ENCODE data around the gene BCAP31.

BCAP31 gene

DNA sequence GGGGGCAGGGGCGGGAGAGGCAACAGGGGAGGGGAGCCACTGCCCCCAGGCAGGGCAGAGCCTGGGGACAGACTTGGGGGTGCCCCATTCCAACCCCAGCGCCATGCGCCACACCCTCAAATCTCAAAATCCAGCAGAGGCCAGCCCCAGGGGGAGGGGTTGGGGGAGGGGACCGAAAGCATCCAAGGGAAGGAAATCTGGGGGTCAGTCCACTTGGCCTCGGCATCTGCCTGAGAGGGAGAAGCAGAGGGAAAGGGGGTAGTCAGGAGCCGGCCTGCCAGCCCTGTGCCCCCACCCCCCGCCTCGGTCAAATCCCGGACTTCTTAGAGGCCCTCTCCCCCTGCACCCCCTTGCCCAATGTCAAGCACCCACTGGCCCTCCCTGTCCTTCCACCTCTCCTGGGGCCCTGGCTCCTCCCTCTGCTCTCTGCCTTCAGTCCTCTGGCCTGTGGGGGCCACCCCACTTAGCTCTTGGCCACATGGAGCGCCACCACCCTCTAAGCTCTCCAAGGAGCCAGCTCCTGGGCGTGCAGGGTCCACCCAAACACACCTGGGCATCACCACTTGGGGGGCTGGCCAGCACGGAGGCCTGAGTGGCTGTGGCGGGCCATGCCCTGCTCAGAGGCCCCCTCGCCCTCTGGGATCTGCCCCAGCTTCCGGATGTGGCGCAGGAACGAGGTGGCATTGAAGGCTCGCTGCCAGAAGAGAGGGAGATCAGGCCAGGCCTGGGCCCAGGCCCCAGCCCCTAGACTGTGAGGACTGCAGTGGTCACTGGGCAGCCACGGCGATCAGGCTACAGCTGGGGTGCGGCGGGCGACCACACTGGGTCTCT is 54.1 kb downstream of the BCAP31 start:
- no peaks in the 10 kb centered on the region for H3K9me3 ChIP-seq (ENCODE audit: control insufficient read depth, low read length)
- H3K4me1 ChIP-seq (ENCODE audit: control insufficient read depth, insufficient read depth, low read length, poor library complexity, severe bottlenecking) = no peaks in the 10 kb centered on the region
- H3K4me3 ChIP-seq (ENCODE audit: extremely low read depth, insufficient read depth, low read length, poor library complexity, severe bottlenecking) = no peak overlapping the region
- H3K36me3 ChIP-seq (ENCODE audit: control insufficient read depth, insufficient read depth, low read length) = no peaks in the 10 kb centered on the region
- no peak overlapping the region for H3K27ac ChIP-seq (ENCODE audit: low read depth, low read length, severe bottlenecking)
- WGBS, 2 experiments (ENCODE audit: insufficient coverage in 2 of 2) = 84 to 96% methylated on average over 8 to 9 of the region's 23 CpGs

- Histone ChIP-seq H3K9me3 (ENCODE audit: control insufficient read depth, low read length) (no peaks in the 10 kb centered on the region), H3K4me1 (ENCODE audit: control insufficient read depth, insufficient read depth, low read length, poor library complexity, severe bottlenecking) (no peaks in the 10 kb centered on the region), H3K27ac (ENCODE audit: low read depth, low read length, severe bottlenecking) (no peak overlapping the region), H3K4me3 (ENCODE audit: extremely low read depth, insufficient read depth, low read length, poor library complexity, severe bottlenecking) (no peak overlapping the region), H3K36me3 (ENCODE audit: control insufficient read depth, insufficient read depth, low read length) (no peaks in the 10 kb centered on the region)
- 20 to 32% methylated on average over 1 to 4 of the region's 17 CpGs for WGBS, 2 experiments (ENCODE audit: insufficient coverage in 2 of 2)
Measured at GRCh38 chrX:153669174-153669890, 54.9 kb downstream of the BCAP31 start.

DNA sequence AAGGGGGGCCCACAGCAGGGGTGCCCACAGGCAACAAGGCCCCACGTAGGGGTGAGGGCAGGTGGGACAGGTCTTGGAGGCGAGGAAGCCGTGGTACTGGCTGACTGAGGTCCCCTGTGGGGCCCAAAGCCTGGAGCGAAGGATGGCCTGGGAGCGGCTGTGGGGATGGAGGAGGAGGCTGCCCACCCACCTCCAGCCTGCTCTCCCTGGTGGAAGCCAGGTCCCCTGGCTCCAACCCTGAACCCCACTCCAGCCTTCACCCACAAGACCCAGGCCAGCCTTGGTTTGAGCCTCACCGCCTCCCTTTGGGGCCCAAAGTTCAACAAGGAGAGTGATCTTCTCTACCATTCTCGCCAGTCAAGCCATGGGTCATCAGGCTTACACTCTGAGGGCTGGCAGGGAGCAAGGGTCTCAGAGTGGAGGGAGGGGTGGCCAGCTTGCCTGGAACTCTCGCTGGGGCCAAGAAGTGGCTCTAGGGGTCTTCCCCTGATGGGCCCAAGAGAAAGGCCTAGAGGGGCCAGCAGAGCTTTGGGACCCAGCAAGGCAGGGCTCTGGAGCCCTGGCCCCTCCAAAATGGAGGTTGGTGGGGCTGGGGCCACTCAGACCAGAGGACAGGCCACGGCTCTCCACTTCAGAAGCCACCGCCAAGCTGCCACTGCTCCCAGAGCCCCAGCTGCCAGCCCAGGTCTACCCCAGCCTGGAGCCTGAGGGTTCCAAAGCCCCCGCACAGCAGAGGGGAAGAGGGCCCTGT is 55.6 kb downstream of the BCAP31 start:
- Histone ChIP-seq H3K4me1 (ENCODE audit: control insufficient read depth, insufficient read depth, low read length, poor library complexity, severe bottlenecking) (no peaks in the 10 kb centered on the region), H3K9me3 (ENCODE audit: control insufficient read depth, low read length) (no peaks in the 10 kb centered on the region), H3K36me3 (ENCODE audit: control insufficient read depth, insufficient read depth, low read length) (no peaks in the 10 kb centered on the region), H3K27ac (ENCODE audit: low read depth, low read length, severe bottlenecking) (no peak overlapping the region), H3K4me3 (ENCODE audit: extremely low read depth, insufficient read depth, low read length, poor library complexity, severe bottlenecking) (no peak overlapping the region)
- 95% methylated on average over 3 of the region's 11 CpGs; no CpG with 5 or more reads in 1 of the 2 experiments for WGBS, 2 experiments (ENCODE audit: insufficient coverage in 2 of 2)

- Histone ChIP-seq H3K27ac (ENCODE audit: low read depth, low read length, severe bottlenecking) (no peak overlapping the region), H3K36me3 (ENCODE audit: control insufficient read depth, insufficient read depth, low read length) (no peaks in the 10 kb centered on the region), H3K4me3 (ENCODE audit: extremely low read depth, insufficient read depth, low read length, poor library complexity, severe bottlenecking) (no peak overlapping the region), H3K9me3 (ENCODE audit: control insufficient read depth, low read length) (no peaks in the 10 kb centered on the region), H3K4me1 (ENCODE audit: control insufficient read depth, insufficient read depth, low read length, poor library complexity, severe bottlenecking) (no peaks in the 10 kb centered on the region)
- 21 to 24% methylated on average over 9 to 10 of the region's 14 CpGs for WGBS, 2 experiments (ENCODE audit: insufficient coverage in 2 of 2)
Measured at GRCh38 chrX:153667956-153668396, 56.2 kb downstream of the BCAP31 start.

- no peak overlapping the region for H3K4me3 ChIP-seq (ENCODE audit: extremely low read depth, insufficient read depth, low read length, poor library complexity, severe bottlenecking)
- no peaks in the 10 kb centered on the region for H3K9me3 ChIP-seq (ENCODE audit: control insufficient read depth, low read length)
- H3K36me3 ChIP-seq (ENCODE audit: control insufficient read depth, insufficient read depth, low read length) = no peaks in the 10 kb centered on the region
- H3K4me1 ChIP-seq (ENCODE audit: control insufficient read depth, insufficient read depth, low read length, poor library complexity, severe bottlenecking) = no peaks in the 10 kb centered on the region
- H3K27ac ChIP-seq (ENCODE audit: low read depth, low read length, severe bottlenecking) = no peak overlapping the region
- WGBS, 2 experiments (ENCODE audit: insufficient coverage in 2 of 2) = 76 to 83% methylated on average over 4 to 7 of the region's 11 CpGs
Measured at GRCh38 chrX:153667281-153667955, 56.8 kb downstream of the BCAP31 start.

DNA sequence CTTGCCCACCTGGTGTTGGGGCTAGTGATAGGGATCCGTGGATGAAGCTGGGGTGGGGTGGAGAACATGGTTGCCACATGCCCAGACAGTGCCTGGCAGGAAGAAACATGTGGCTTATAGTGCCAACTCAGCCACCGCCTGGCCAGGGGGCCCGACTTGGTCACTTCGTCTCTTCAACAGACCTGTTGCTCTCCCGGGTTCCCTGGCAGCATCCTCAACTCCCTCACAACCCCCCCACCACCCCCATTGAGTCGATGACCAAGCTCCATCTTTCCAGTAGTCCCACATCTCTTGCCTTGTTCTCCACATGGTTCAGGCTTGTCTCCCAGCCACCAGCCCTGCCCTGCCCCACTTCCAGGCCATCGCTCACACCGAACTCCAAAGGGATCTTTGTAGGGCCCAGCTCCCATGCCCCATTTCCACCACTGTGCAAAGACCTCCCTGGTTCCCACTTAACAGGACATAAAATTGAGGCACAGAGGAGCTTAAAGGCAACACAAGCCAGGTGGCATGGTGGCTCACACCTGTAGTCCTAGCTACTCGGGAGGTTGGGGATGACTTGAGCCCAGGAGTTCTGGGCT is 58.4 kb downstream of the BCAP31 start:
- H3K4me1 ChIP-seq (ENCODE audit: control insufficient read depth, insufficient read depth, low read length, poor library complexity, severe bottlenecking) = no peaks in the 10 kb centered on the region
- no peaks in the 10 kb centered on the region for H3K36me3 ChIP-seq (ENCODE audit: control insufficient read depth, insufficient read depth, low read length)
- no peak overlapping the region for H3K27ac ChIP-seq (ENCODE audit: low read depth, low read length, severe bottlenecking)
- no peaks in the 10 kb centered on the region for H3K9me3 ChIP-seq (ENCODE audit: control insufficient read depth, low read length)
- no peak overlapping the region for H3K4me3 ChIP-seq (ENCODE audit: extremely low read depth, insufficient read depth, low read length, poor library complexity, severe bottlenecking)
- WGBS, 2 experiments (ENCODE audit: insufficient coverage in 2 of 2) = 33 to 92% methylated on average over 1 to 6 of the region's 9 CpGs

- H3K27ac ChIP-seq (ENCODE audit: low read depth, low read length, severe bottlenecking) = no peak overlapping the region
- WGBS, 2 experiments (ENCODE audit: insufficient coverage in 2 of 2) = 4% methylated on average over 9 to 12 of the region's 31 CpGs
- H3K4me3 ChIP-seq (ENCODE audit: extremely low read depth, insufficient read depth, low read length, poor library complexity, severe bottlenecking) = no peak overlapping the region
- H3K4me1 ChIP-seq (ENCODE audit: control insufficient read depth, insufficient read depth, low read length, poor library complexity, severe bottlenecking) = no peaks in the 10 kb centered on the region
- no peaks in the 10 kb centered on the region for H3K9me3 ChIP-seq (ENCODE audit: control insufficient read depth, low read length)
- H3K36me3 ChIP-seq (ENCODE audit: control insufficient read depth, insufficient read depth, low read length) = no peaks in the 10 kb centered on the region
Measured at GRCh38 chrX:153662266-153662665, 61.9 kb downstream of the BCAP31 start.

DNA sequence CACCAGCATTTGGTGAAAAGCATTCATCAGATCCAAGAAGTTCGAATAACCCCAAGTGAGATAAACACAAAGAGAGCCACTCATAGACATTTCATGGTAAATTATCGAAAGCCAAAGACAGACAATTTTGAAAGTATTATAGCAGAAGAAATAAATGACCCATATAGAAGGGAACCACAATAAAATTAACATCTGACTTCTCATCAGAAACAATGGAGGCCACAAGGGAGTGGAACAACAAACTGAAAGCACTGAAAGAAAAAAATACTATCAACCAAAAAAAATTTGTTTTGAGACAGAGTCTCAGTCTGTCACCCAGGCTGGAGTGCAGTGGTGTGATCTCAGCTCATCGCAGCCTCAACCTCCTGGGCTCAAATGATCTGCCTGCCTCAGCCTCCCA is 64.9 kb downstream of the BCAP31 start:
- H3K27ac ChIP-seq (ENCODE audit: low read depth, low read length, severe bottlenecking) = no peak overlapping the region
- H3K4me3 ChIP-seq (ENCODE audit: extremely low read depth, insufficient read depth, low read length, poor library complexity, severe bottlenecking) = no peak overlapping the region
- H3K4me1 ChIP-seq (ENCODE audit: control insufficient read depth, insufficient read depth, low read length, poor library complexity, severe bottlenecking) = no peaks in the 10 kb centered on the region
- no peaks in the 10 kb centered on the region for H3K36me3 ChIP-seq (ENCODE audit: control insufficient read depth, insufficient read depth, low read length)
- WGBS, 2 experiments (ENCODE audit: insufficient coverage in 2 of 2) = 71% methylated on average over 1 of the region's 3 CpGs; no CpG with 5 or more reads in 1 of the 2 experiments
- H3K9me3 ChIP-seq (ENCODE audit: control insufficient read depth, low read length) = no peaks in the 10 kb centered on the region

DNA sequence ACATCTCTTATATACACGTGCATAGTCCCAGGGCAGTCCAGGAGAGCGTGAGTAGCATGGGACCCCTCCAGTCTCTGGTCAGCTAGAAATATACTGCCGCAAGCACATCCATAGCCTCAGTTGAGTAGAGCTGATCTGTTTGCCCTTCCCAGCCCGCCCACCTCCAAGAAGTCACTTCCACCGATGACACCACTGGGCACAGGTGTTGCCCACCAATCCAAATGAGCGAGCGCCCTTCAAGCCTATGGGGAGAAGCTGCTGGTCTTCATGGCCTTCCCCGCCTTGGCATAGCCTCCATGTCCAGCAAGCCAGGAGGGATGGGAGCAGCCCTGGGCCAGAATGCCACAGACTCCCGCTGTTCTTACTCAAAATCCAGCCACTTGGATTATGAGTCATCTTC is 67.0 kb downstream of the BCAP31 start:
- H3K9me3 ChIP-seq (ENCODE audit: control insufficient read depth, low read length) = no peaks in the 10 kb centered on the region
- WGBS, 2 experiments (ENCODE audit: insufficient coverage in 2 of 2) = 92 to 94% methylated on average over 4 to 6 of the region's 9 CpGs
- no peak overlapping the region for H3K27ac ChIP-seq (ENCODE audit: low read depth, low read length, severe bottlenecking)
- H3K4me1 ChIP-seq (ENCODE audit: control insufficient read depth, insufficient read depth, low read length, poor library complexity, severe bottlenecking) = no peaks in the 10 kb centered on the region
- no peaks in the 10 kb centered on the region for H3K36me3 ChIP-seq (ENCODE audit: control insufficient read depth, insufficient read depth, low read length)
- H3K4me3 ChIP-seq (ENCODE audit: extremely low read depth, insufficient read depth, low read length, poor library complexity, severe bottlenecking) = no peak overlapping the region

DNA sequence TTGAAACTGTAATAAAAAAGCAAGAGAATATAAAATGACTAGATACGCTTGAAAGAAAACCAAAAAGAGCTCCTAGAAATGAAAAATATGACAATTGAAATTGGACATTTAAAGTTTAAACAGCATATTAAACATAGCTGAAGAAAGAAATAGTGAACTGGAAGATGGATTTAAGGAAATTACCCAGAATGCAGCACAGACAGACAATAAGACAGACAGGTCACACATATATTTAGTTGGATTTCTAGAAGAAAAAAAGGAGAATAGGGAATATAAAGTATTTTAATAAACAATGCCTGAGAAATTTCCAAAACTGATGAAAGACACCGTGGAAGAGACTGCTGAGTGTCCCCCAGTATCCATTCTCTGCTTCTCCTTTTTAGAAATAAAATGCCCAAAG is 70.6 kb downstream of the BCAP31 start:
- no peaks in the 10 kb centered on the region for H3K36me3 ChIP-seq (ENCODE audit: control insufficient read depth, insufficient read depth, low read length)

More for the DNA sequence above, 70.6 kb downstream of the BCAP31 start:
- WGBS, 2 experiments (ENCODE audit: insufficient coverage in 2 of 2) = no CpG with 5 or more reads among the region's 2 CpGs
- no peaks in the 10 kb centered on the region for H3K4me1 ChIP-seq (ENCODE audit: control insufficient read depth, insufficient read depth, low read length, poor library complexity, severe bottlenecking)
- no peaks in the 10 kb centered on the region for H3K9me3 ChIP-seq (ENCODE audit: control insufficient read depth, low read length)
- H3K27ac ChIP-seq (ENCODE audit: low read depth, low read length, severe bottlenecking) = no peak overlapping the region
- no peak overlapping the region for H3K4me3 ChIP-seq (ENCODE audit: extremely low read depth, insufficient read depth, low read length, poor library complexity, severe bottlenecking)
